Measurements from ENCODE around the gene UBTD2.

DNA sequence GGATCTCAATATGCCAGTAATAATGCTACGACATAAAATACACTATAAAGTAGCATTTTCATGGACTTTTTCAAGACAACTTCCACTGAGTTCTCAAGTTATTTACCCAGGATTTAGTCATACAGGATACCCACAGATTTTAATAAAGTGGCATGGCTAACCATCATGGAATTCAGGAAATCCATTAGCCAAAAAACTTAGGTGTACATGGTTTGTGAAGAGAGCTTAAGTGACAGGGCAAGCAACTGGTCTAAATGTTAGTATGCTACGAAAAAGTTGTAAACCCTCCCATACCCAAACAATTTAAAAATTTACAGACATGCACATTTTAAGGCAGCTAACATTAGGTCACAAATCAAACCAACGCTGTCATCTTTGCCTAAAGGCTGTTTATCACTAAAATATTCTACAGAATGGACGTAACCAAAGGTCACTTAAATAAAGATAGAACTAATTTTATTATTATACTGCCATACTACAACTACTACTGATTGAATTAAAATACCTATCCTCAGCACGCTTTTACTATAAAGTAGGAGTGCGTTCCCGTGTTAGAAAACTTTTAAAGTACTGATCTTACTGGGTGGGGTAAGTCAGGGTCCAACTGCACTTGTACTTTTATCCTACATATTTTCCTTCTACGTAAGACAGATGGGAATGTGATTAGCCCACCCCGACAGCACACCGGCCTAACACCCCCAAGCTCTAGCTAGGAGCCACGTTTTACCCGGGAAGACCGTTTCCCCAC lies 1.1 kb downstream of the UBTD2 start:
- TF ChIP-seq, protein P1, sequence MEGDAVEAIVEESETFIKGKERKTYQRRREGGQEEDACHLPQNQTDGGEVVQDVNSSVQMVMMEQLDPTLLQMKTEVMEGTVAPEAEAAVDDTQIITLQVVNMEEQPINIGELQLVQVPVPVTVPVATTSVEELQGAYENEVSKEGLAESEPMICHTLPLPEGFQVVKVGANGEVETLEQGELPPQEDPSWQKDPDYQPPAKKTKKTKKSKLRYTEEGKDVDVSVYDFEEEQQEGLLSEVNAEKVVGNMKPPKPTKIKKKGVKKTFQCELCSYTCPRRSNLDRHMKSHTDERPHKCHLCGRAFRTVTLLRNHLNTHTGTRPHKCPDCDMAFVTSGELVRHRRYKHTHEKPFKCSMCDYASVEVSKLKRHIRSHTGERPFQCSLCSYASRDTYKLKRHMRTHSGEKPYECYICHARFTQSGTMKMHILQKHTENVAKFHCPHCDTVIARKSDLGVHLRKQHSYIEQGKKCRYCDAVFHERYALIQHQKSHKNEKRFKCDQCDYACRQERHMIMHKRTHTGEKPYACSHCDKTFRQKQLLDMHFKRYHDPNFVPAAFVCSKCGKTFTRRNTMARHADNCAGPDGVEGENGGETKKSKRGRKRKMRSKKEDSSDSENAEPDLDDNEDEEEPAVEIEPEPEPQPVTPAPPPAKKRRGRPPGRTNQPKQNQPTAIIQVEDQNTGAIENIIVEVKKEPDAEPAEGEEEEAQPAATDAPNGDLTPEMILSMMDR (IDR thresholded peaks at IDR 0.05): no peak
- no peak for TF ChIP-seq POLR2A (IDR thresholded peaks at IDR 0.05)
